Hematopoietic multipotent progenitor cell treated with erythropoietin and hydrocortisone succinate and interleukin-3 and kit ligand, for 6 days (in vitro differentiated cells): ENCODE data around the gene DZIP1L.

Experiments used
- DNase-seq: peaks from one replicate; pipeline ENCODE4 v3.0.0-alpha.2; 2015

Gene DZIP1L

GRCh38 chr3:138068046-138068445, 47.4 kb downstream of the DZIP1L start:
- no peak for DNase-seq

- no peak for DNase-seq
Observed at GRCh38 chr3:138066972-138067371, 48.4 kb downstream of the DZIP1L start.

GRCh38 chr3:138066383-138066782, 49.0 kb downstream of the DZIP1L start:
- DNase-seq = no peak

- DNase-seq = no peak
Observed at GRCh38 chr3:138065949-138066348, 49.5 kb downstream of the DZIP1L start.

- no peak for DNase-seq
Observed at GRCh38 chr3:138063416-138063815, 52.0 kb downstream of the DZIP1L start.

GRCh38 chr3:138062626-138063025, 52.8 kb downstream of the DZIP1L start:
- DNase-seq = no peak

GRCh38 chr3:138062037-138062436, 53.4 kb downstream of the DZIP1L start:
- no peak for DNase-seq

GRCh38 chr3:138060792-138061191, 54.6 kb downstream of the DZIP1L start:
- DNase-seq = no peak

- DNase-seq = no peak
Observed at GRCh38 chr3:138059261-138059660, 56.1 kb downstream of the DZIP1L start.

- no peak for DNase-seq
Observed at GRCh38 chr3:138057384-138057783, 58.0 kb downstream of the DZIP1L start.

GRCh38 chr3:138054057-138054456, 61.4 kb downstream of the DZIP1L start:
- DNase-seq = no peak

GRCh38 chr3:138051947-138052802, 63.2 kb downstream of the DZIP1L start:
- peak; percentile 65 for DNase-seq

GRCh38 chr3:138049157-138049919, 66.1 kb downstream of the DZIP1L start:
- no peak for DNase-seq

- DNase-seq = no peak
Observed at GRCh38 chr3:138047596-138048158, 67.7 kb downstream of the DZIP1L start.

GRCh38 chr3:138046955-138047354, 68.5 kb downstream of the DZIP1L start:
- no peak for DNase-seq

GRCh38 chr3:138046085-138046484, 69.3 kb downstream of the DZIP1L start:
- DNase-seq = no peak

- no peak for DNase-seq
Observed at GRCh38 chr3:138043266-138044029, 72.0 kb downstream of the DZIP1L start.

GRCh38 chr3:138042043-138042442, 73.4 kb downstream of the DZIP1L start:
- DNase-seq = no peak

- no peak for DNase-seq
Observed at GRCh38 chr3:138038725-138039462, 76.5 kb downstream of the DZIP1L start.

GRCh38 chr3:138036572-138036971, 78.8 kb downstream of the DZIP1L start:
- DNase-seq = no peak

- no peak for DNase-seq
Observed at GRCh38 chr3:138034918-138035317, 80.5 kb downstream of the DZIP1L start.

GRCh38 chr3:138033202-138033691, 82.2 kb downstream of the DZIP1L start:
- DNase-seq = no peak
